Ectodermal cell (in vitro differentiated cells): ENCODE results near the gene SENP1.

Experiments
- H3K27ac ChIP-seq: 2 replicates; pipeline ENCODE4 v1.7.0; 2013; ENCODE audit warnings: mild to moderate bottlenecking, low read depth, low read length; ENCODE audit not compliant: insufficient read depth, poor library complexity, severe bottlenecking
- H3K27me3 ChIP-seq: 2 replicates; pipeline ENCODE4 v1.7.0; 2013; ENCODE audit warnings: mild to moderate bottlenecking, low read length; ENCODE audit not compliant: insufficient read depth, control insufficient read depth, poor library complexity, severe bottlenecking
- H3K36me3 ChIP-seq: one replicate; pipeline ENCODE4 v1.7.0; 2013; ENCODE audit warnings: low read length; ENCODE audit not compliant: control insufficient read depth, insufficient read depth
- H3K4me1 ChIP-seq: one replicate; pipeline ENCODE4 v1.7.0; 2013; ENCODE audit warnings: low read length; ENCODE audit not compliant: control insufficient read depth, insufficient read depth
- H3K4me3 ChIP-seq: 2 replicates; pipeline ENCODE4 v1.7.0; 2013; ENCODE audit warnings: low read depth, low read length, control low read depth; ENCODE audit not compliant: insufficient read depth
- H3K9me3 ChIP-seq: 2 replicates; pipeline ENCODE4 v1.7.0; 2013; ENCODE audit warnings: mild to moderate bottlenecking, low read length, moderate library complexity; ENCODE audit not compliant: control insufficient read depth
- whole genome bisulfite sequencing, 2 experiments: methylation state at CpG; one replicate each; pipeline ENCODE4 v1.1.7; 2013; ENCODE audit warnings: missing lambda C conversion rate in 2 of 2; 5-methylcytosine and 5-hydroxymethylcytosine counted together

SENP1 gene

GRCh38 chr12:48019639-48020265 lies 86.1 kb downstream of the SENP1 start:
- 52 to 58% methylated on average over 3 of the region's 3 CpGs for WGBS, 2 experiments
- H3K27me3 ChIP-seq: peaks cover 95% of the 10 kb centered on the region

GRCh38 chr12:48018618-48018995 lies 87.3 kb downstream of the SENP1 start:
- peaks cover 95% of the 10 kb centered on the region for H3K27me3 ChIP-seq
- no peak overlapping the region for H3K4me3 ChIP-seq
- no peaks in the 10 kb centered on the region for H3K36me3 ChIP-seq
- H3K9me3 ChIP-seq: no peaks in the 10 kb centered on the region
- no peak overlapping the region for H3K27ac ChIP-seq
- 57 to 71% methylated on average over 4 of the region's 4 CpGs for WGBS, 2 experiments
- peaks cover 15% of the 10 kb centered on the region for H3K4me1 ChIP-seq

More at GRCh38 chr12:48019639-48020265, 86.1 kb downstream of the SENP1 start:
- Histone ChIP-seq H3K4me1 (peaks cover 21% of the 10 kb centered on the region), H3K4me3 (no peak overlapping the region), H3K9me3 (no peaks in the 10 kb centered on the region), H3K36me3 (no peaks in the 10 kb centered on the region), H3K27ac (no peak overlapping the region)

- no peaks in the 10 kb centered on the region for H3K9me3 ChIP-seq
- no peaks in the 10 kb centered on the region for H3K36me3 ChIP-seq
- H3K4me3 ChIP-seq: no peak overlapping the region
- H3K27me3 ChIP-seq: peaks cover 95% of the 10 kb centered on the region
- H3K4me1 ChIP-seq: peaks cover 10% of the 10 kb centered on the region
- H3K27ac ChIP-seq: no peak overlapping the region
- WGBS, 2 experiments: 83% methylated on average over 4 of the region's 4 CpGs
Observed at GRCh38 chr12:48017921-48018617, 87.8 kb downstream of the SENP1 start.

GRCh38 chr12:48017496-48017895 lies 88.4 kb downstream of the SENP1 start:
- no peaks in the 10 kb centered on the region for H3K9me3 ChIP-seq
- H3K4me1 ChIP-seq: peaks cover 5% of the 10 kb centered on the region
- H3K36me3 ChIP-seq: no peaks in the 10 kb centered on the region
- H3K27ac ChIP-seq: no peak overlapping the region
- WGBS, 2 experiments: 52 to 68% methylated on average over 5 of the region's 5 CpGs
- H3K4me3 ChIP-seq: no peak overlapping the region
- peaks cover 95% of the 10 kb centered on the region for H3K27me3 ChIP-seq

- peaks cover 95% of the 10 kb centered on the region for H3K27me3 ChIP-seq
- no peak overlapping the region for H3K27ac ChIP-seq
- no peaks in the 10 kb centered on the region for H3K36me3 ChIP-seq
- 53 to 55% methylated on average over 8 of the region's 8 CpGs for WGBS, 2 experiments
- peaks cover 5% of the 10 kb centered on the region for H3K4me1 ChIP-seq
- H3K4me3 ChIP-seq: no peak overlapping the region
- H3K9me3 ChIP-seq: no peaks in the 10 kb centered on the region
Observed at GRCh38 chr12:48016373-48017020, 89.4 kb downstream of the SENP1 start.

- Histone ChIP-seq H3K4me3 (no peak overlapping the region), H3K36me3 (no peaks in the 10 kb centered on the region), H3K27ac (no peak overlapping the region), H3K27me3 (peaks cover 97% of the 10 kb centered on the region), H3K4me1 (peaks cover under 1% of the 10 kb centered on the region), H3K9me3 (no peaks in the 10 kb centered on the region)
- WGBS, 2 experiments: 86 to 88% methylated on average over 7 of the region's 7 CpGs
Observed at GRCh38 chr12:48015954-48016353, 89.9 kb downstream of the SENP1 start.

- peaks cover 100% of the 10 kb centered on the region for H3K27me3 ChIP-seq
- WGBS, 2 experiments: 78 to 80% methylated on average over 1 of the region's 1 CpG
- H3K4me3 ChIP-seq: no peak overlapping the region
Observed at GRCh38 chr12:48015129-48015528, 90.8 kb downstream of the SENP1 start.

GRCh38 chr12:48013287-48013686 lies 92.6 kb downstream of the SENP1 start:
- Histone ChIP-seq H3K36me3 (no peaks in the 10 kb centered on the region), H3K27me3 (peaks cover 100% of the 10 kb centered on the region), H3K4me1 (peaks cover 3% of the 10 kb centered on the region), H3K9me3 (no peaks in the 10 kb centered on the region), H3K4me3 (no peak overlapping the region), H3K27ac (no peak overlapping the region)
- WGBS, 2 experiments: 44 to 62% methylated on average over 1 to 2 of the region's 2 CpGs

More at GRCh38 chr12:48015129-48015528, 90.8 kb downstream of the SENP1 start:
- no peak overlapping the region for H3K27ac ChIP-seq
- no peaks in the 10 kb centered on the region for H3K9me3 ChIP-seq
- H3K4me1 ChIP-seq: peaks cover under 1% of the 10 kb centered on the region
- no peaks in the 10 kb centered on the region for H3K36me3 ChIP-seq

GRCh38 chr12:48012070-48012469 lies 93.8 kb downstream of the SENP1 start:
- H3K36me3 ChIP-seq: no peaks in the 10 kb centered on the region
- H3K27me3 ChIP-seq: peaks cover 100% of the 10 kb centered on the region
- no peaks in the 10 kb centered on the region for H3K9me3 ChIP-seq
- H3K27ac ChIP-seq: no peak overlapping the region
- WGBS, 2 experiments: 72 to 74% methylated on average over 6 to 8 of the region's 8 CpGs
- H3K4me1 ChIP-seq: peaks cover 3% of the 10 kb centered on the region
- no peak overlapping the region for H3K4me3 ChIP-seq

GRCh38 chr12:48010366-48010970 lies 95.4 kb downstream of the SENP1 start:
- H3K36me3 ChIP-seq: no peaks in the 10 kb centered on the region
- H3K4me1 ChIP-seq: peaks cover 9% of the 10 kb centered on the region
- no peak overlapping the region for H3K4me3 ChIP-seq
- no peaks in the 10 kb centered on the region for H3K9me3 ChIP-seq
- peaks cover 100% of the 10 kb centered on the region for H3K27me3 ChIP-seq
- no peak overlapping the region for H3K27ac ChIP-seq
- WGBS, 2 experiments: 43 to 45% methylated on average over 7 of the region's 7 CpGs
